Esophagus squamous epithelium (tissue), 4 donors: Measurements from ENCODE around the gene ASXL1.

Source experiments
- CTCF ChIP-seq, 6 experiments: fragments of 450-650 bp in 4 of 6; fragments of 200-600 bp in 2 of 6; sonication (generic) in 2 of 6; IDR thresholded peaks; one replicate each; pipeline ENCODE4 v1.5.1; 2016 to 2019; ENCODE audit warnings: antibody characterized with exemption in 6 of 6, mild to moderate bottlenecking in 4 of 6, moderate library complexity in 4 of 6
- POLR2A ChIP-seq, 4 donors: fragments of 450-650 bp; IDR thresholded peaks; one replicate each; pipeline ENCODE4 v1.6.1; 2017; ENCODE audit warnings: antibody characterized with exemption in 4 of 4, mild to moderate bottlenecking in 4 of 4, moderate library complexity in 3 of 4

GRCh38 chr20:32474967-32475811 lies 117.1 kb downstream of the ASXL1 start:
- TF ChIP-seq CTCF (IDR thresholded peaks at IDR 0.05) = peak in 1 of 6 experiments; percentile 5
- no peak for TF ChIP-seq POLR2A (IDR thresholded peaks at IDR 0.05)
